ENCODE results near the gene CPED1.

The CPED1 gene

DNA sequence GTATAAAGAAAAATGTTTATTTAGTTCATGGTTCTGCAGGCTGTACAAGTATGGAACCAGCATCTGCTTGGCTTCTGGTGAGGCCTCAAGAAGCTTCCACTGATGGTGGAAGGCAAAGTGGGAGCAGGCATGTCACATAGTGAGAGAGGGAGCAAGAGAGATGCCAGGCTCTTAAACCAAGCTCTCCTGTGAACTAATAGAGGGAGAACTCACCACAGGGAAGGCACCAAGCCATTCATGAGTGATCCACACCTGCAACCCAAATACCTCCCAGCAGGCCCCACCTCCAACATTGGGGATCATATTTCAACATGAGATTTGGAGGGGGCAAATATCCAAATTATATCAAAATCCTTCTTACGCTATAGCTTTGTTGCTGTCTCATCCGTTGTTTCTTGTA lies 113.1 kb downstream of the CPED1 start:
- H3K79me2 ChIP-seq (ENCODE audit: insufficient read depth, low read length): no peaks in the 10 kb centered on the region
- no peaks in the 10 kb centered on the region for H3K36me3 ChIP-seq (ENCODE audit: insufficient read depth, low read length)
- no peaks in the 10 kb centered on the region for H3K9me3 ChIP-seq (ENCODE audit: low read length)
- TF ChIP-seq EZH2 (IDR thresholded peaks at IDR 0.05; ENCODE audit: borderline replicate concordance, low read length): no peak
- TF ChIP-seq, protein P1, sequence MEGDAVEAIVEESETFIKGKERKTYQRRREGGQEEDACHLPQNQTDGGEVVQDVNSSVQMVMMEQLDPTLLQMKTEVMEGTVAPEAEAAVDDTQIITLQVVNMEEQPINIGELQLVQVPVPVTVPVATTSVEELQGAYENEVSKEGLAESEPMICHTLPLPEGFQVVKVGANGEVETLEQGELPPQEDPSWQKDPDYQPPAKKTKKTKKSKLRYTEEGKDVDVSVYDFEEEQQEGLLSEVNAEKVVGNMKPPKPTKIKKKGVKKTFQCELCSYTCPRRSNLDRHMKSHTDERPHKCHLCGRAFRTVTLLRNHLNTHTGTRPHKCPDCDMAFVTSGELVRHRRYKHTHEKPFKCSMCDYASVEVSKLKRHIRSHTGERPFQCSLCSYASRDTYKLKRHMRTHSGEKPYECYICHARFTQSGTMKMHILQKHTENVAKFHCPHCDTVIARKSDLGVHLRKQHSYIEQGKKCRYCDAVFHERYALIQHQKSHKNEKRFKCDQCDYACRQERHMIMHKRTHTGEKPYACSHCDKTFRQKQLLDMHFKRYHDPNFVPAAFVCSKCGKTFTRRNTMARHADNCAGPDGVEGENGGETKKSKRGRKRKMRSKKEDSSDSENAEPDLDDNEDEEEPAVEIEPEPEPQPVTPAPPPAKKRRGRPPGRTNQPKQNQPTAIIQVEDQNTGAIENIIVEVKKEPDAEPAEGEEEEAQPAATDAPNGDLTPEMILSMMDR (IDR thresholded peaks at IDR 0.05; ENCODE audit: low read length): no peak
- no peaks in the 10 kb centered on the region for H4K20me1 ChIP-seq (ENCODE audit: insufficient read depth, low read length)
- no peaks in the 10 kb centered on the region for H3K27me3 ChIP-seq (ENCODE audit: insufficient read depth, low read length)
- no peak overlapping the region for H3K27ac ChIP-seq (ENCODE audit: low read depth, low read length, poor library complexity, severe bottlenecking)
- H3K4me1 ChIP-seq (ENCODE audit: insufficient read depth, low read length, severe bottlenecking): peaks cover 2% of the 10 kb centered on the region
- H3F3A ChIP-seq (ENCODE audit: insufficient read depth, low read length): no peaks in the 10 kb centered on the region
- H2AFZ ChIP-seq (ENCODE audit: low read length): no peak overlapping the region
- no peak overlapping the region for H3K9ac ChIP-seq (ENCODE audit: low read length)
- no peaks in the 10 kb centered on the region for H3K9me2 ChIP-seq (ENCODE audit: low read depth, low read length)
- no peak overlapping the region for H3K4me3 ChIP-seq (ENCODE audit: low read depth, low read length, poor library complexity, severe bottlenecking)
- H3K4me2 ChIP-seq (ENCODE audit: low read length): no peak overlapping the region

DNA sequence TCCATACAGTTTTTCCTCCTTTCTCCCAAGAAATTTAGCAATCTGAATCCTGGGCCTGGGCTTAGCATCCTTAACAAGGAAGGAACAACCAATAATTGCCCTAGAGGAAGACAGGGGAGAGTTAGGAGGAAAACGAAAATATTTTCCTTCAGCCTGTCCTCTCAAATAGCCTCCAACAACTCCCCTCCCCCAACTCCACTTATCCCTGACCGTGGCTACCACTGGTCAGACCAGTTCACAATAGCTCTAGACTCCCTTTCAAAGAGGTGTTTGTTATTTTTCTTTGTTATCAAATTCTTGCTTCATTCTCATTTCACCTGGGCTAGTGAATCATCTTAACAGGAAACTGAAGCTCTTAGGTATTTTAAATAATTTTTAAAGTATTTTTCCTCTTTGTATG lies 114.1 kb downstream of the CPED1 start:
- Histone ChIP-seq H3K4me1 (ENCODE audit: insufficient read depth, low read length, severe bottlenecking) (peaks cover 8% of the 10 kb centered on the region), H2AFZ (ENCODE audit: low read length) (no peak overlapping the region), H3K9me2 (ENCODE audit: low read depth, low read length) (no peaks in the 10 kb centered on the region), H3K36me3 (ENCODE audit: insufficient read depth, low read length) (no peaks in the 10 kb centered on the region), H3K9me3 (ENCODE audit: low read length) (no peaks in the 10 kb centered on the region), H3K4me3 (ENCODE audit: low read depth, low read length, poor library complexity, severe bottlenecking) (no peak overlapping the region), H3K9ac (ENCODE audit: low read length) (no peak overlapping the region), H3K4me2 (ENCODE audit: low read length) (no peak overlapping the region), H3K27me3 (ENCODE audit: insufficient read depth, low read length) (no peaks in the 10 kb centered on the region), H3K27ac (ENCODE audit: low read depth, low read length, poor library complexity, severe bottlenecking) (no peak overlapping the region), H3F3A (ENCODE audit: insufficient read depth, low read length) (no peaks in the 10 kb centered on the region), H3K79me2 (ENCODE audit: insufficient read depth, low read length) (no peaks in the 10 kb centered on the region), H4K20me1 (ENCODE audit: insufficient read depth, low read length) (no peaks in the 10 kb centered on the region)
- no peak for TF ChIP-seq EZH2 (IDR thresholded peaks at IDR 0.05; ENCODE audit: borderline replicate concordance, low read length)
- TF ChIP-seq, protein P1 (IDR thresholded peaks at IDR 0.05; ENCODE audit: low read length): no peak

DNA sequence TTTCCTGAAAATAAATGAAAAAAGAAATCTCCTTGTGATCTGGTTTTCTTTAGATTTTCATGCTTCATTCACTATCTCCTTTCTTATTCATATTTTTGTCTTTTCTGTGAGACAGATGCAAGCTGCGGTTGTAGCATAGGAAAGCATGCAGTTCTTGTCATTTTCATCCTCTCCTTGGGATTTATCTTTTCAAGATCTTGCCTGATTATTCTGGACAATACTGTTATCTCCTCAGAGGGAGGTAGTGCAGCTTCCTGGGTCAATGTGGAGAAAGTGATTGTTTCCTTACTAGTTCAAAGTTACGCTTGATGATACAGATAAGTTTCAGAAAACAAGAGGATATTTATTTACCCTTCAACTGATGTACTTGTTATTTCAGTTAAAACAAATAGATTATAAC lies 114.6 kb downstream of the CPED1 start:
- Histone ChIP-seq H3K4me2 (ENCODE audit: low read length) (no peak overlapping the region), H3K4me1 (ENCODE audit: insufficient read depth, low read length, severe bottlenecking) (peaks cover 8% of the 10 kb centered on the region)

More for the DNA sequence above, 114.6 kb downstream of the CPED1 start:
- Histone ChIP-seq H3K9ac (ENCODE audit: low read length) (no peak overlapping the region), H2AFZ (ENCODE audit: low read length) (no peak overlapping the region), H3K79me2 (ENCODE audit: insufficient read depth, low read length) (no peaks in the 10 kb centered on the region), H3K27ac (ENCODE audit: low read depth, low read length, poor library complexity, severe bottlenecking) (no peak overlapping the region), H3K27me3 (ENCODE audit: insufficient read depth, low read length) (no peaks in the 10 kb centered on the region), H3F3A (ENCODE audit: insufficient read depth, low read length) (no peaks in the 10 kb centered on the region), H3K36me3 (ENCODE audit: insufficient read depth, low read length) (no peaks in the 10 kb centered on the region), H3K9me3 (ENCODE audit: low read length) (no peaks in the 10 kb centered on the region), H4K20me1 (ENCODE audit: insufficient read depth, low read length) (no peaks in the 10 kb centered on the region), H3K4me3 (ENCODE audit: low read depth, low read length, poor library complexity, severe bottlenecking) (no peak overlapping the region), H3K9me2 (ENCODE audit: low read depth, low read length) (no peaks in the 10 kb centered on the region)
- TF ChIP-seq EZH2 (IDR thresholded peaks at IDR 0.05; ENCODE audit: borderline replicate concordance, low read length): no peak
- TF ChIP-seq, protein P1 (IDR thresholded peaks at IDR 0.05; ENCODE audit: low read length): no peak

Measured in OCI-LY1 (cell line).